WTC11 (cell line): ENCODE data around the gene RHOU. TPM values are rescaled to one million over a fixed set of nuclear protein-coding genes. Genes with fewer than 3 reads are reported as not detected.

Experiments
- ATAC-seq: fragments of 200-7000 bp; cut with Tn5 transposase; 2 replicates; pipeline ENCODE4 v1.10.0; 2021; ENCODE audit warnings: mild to moderate bottlenecking, moderate library complexity
- CTCF ChIA-PET: fragments of 300-600 bp; sonication (Branson Sonifier 250); formaldehyde crosslinking; loops from one replicate; lab custom pipeline; 2021; ENCODE audit warnings: antibody characterized with exemption; lab: Charles Lee
- POLR2A ChIA-PET: fragments of 350-600 bp; sonication (Branson Sonifier 250); formaldehyde crosslinking; loops from one replicate; lab custom pipeline; 2021; ENCODE audit warnings: antibody characterized with exemption; lab: Charles Lee
- DNase-seq: peaks from one replicate; pipeline ENCODE4 v3.0.0; 2021; ENCODE audit warnings: low spot score
- H3K27ac Mint-ChIP-seq: 2 replicates; pipeline ENCODE4 v1.8.0; 2021; ENCODE audit warnings: mixed read lengths
- H3K27me3 Mint-ChIP-seq: 2 replicates; pipeline ENCODE4 v1.8.0; 2021; ENCODE audit warnings: low read depth, mild to moderate bottlenecking, moderate library complexity, mixed read lengths
- H3K36me3 Mint-ChIP-seq: 2 replicates; pipeline ENCODE4 v1.8.0; 2021; ENCODE audit warnings: mixed read lengths
- H3K4me1 Mint-ChIP-seq: 2 replicates; pipeline ENCODE4 v1.8.0; 2022; ENCODE audit warnings: mixed read lengths
- H3K4me3 Mint-ChIP-seq: 2 replicates; pipeline ENCODE4 v1.8.0; 2021; ENCODE audit warnings: mild to moderate bottlenecking, moderate library complexity, mixed read lengths
- H3K9me3 Mint-ChIP-seq: 2 replicates; pipeline ENCODE4 v1.8.0; 2021; ENCODE audit warnings: mixed read lengths
- AFF4 ChIP-seq: sonication (generic); formaldehyde crosslinking; IDR thresholded peaks from 2 replicates; pipeline ENCODE4 v1.8.1; 2023; ENCODE audit warnings: mild to moderate bottlenecking, missing genetic modification reagents, borderline replicate concordance
- ATF6 ChIP-seq: sonication (generic); formaldehyde crosslinking; IDR thresholded peaks from 2 replicates; pipeline ENCODE4 v1.8.1; 2023; ENCODE audit warnings: mild to moderate bottlenecking, missing genetic modification reagents
- CTCF ChIP-seq: fragments of 200-600 bp; IDR thresholded peaks from 2 replicates; pipeline ENCODE4 v1.8.0; 2022; ENCODE audit warnings: antibody characterized with exemption
- EMX1 ChIP-seq: fragments of 250-450 bp; sonication (Bioruptor Pico); IDR thresholded peaks from 2 replicates; pipeline ENCODE4 v1.8.0; 2021; ENCODE audit warnings: mild to moderate bottlenecking
- ESRRA ChIP-seq: sonication (generic); formaldehyde crosslinking; IDR thresholded peaks from 2 replicates; pipeline ENCODE4 v1.8.1; 2022; ENCODE audit warnings: mild to moderate bottlenecking, missing genetic modification reagents, borderline replicate concordance
- GTF2I ChIP-seq: fragments of 250-450 bp; sonication (Bioruptor Pico); conservative IDR thresholded peaks from 2 replicates; pipeline ENCODE4 v1.4.0; 2021; ENCODE audit warnings: mild to moderate bottlenecking
- HMGA2 ChIP-seq: fragments of 250-450 bp; sonication (Bioruptor Pico); IDR thresholded peaks from 2 replicates; pipeline ENCODE4 v1.4.0; 2021; ENCODE audit warnings: mild to moderate bottlenecking, moderate library complexity
- MLX ChIP-seq: sonication (generic); formaldehyde crosslinking; IDR thresholded peaks from 2 replicates; pipeline ENCODE4 v1.8.1; 2023; ENCODE audit warnings: mild to moderate bottlenecking, missing genetic modification reagents, moderate library complexity
- MYBL2 ChIP-seq: sonication (generic); formaldehyde crosslinking; IDR thresholded peaks from 2 replicates; pipeline ENCODE4 v1.8.1; 2023; ENCODE audit warnings: mild to moderate bottlenecking, moderate library complexity, missing genetic modification reagents
- RELA ChIP-seq: sonication (generic); formaldehyde crosslinking; IDR thresholded peaks from 2 replicates; pipeline ENCODE4 v1.8.1; 2022; ENCODE audit warnings: missing genetic modification reagents, mild to moderate bottlenecking, borderline replicate concordance
- SMAD3 ChIP-seq: sonication (generic); formaldehyde crosslinking; IDR thresholded peaks from 2 replicates; pipeline ENCODE4 v1.8.0; 2022; ENCODE audit warnings: missing genetic modification reagents, mild to moderate bottlenecking, borderline replicate concordance
- SOX15 ChIP-seq: fragments of 250-450 bp; sonication (Bioruptor Pico); IDR thresholded peaks from 2 replicates; pipeline ENCODE4 v1.9.0; 2021; ENCODE audit warnings: mild to moderate bottlenecking
- TP53 ChIP-seq: sonication (generic); formaldehyde crosslinking; IDR thresholded peaks from 2 replicates; pipeline ENCODE4 v1.8.1; 2023; ENCODE audit warnings: mild to moderate bottlenecking, missing genetic modification reagents
- USF1 ChIP-seq: sonication (generic); formaldehyde crosslinking; IDR thresholded peaks from 2 replicates; pipeline ENCODE4 v1.8.0; 2022; ENCODE audit warnings: mild to moderate bottlenecking, missing genetic modification reagents
- ZBTB43 ChIP-seq: sonication (generic); formaldehyde crosslinking; IDR thresholded peaks from 2 replicates; pipeline ENCODE4 v1.8.1; 2023; ENCODE audit warnings: mild to moderate bottlenecking, missing genetic modification reagents
- ZNF219 ChIP-seq: sonication (generic); formaldehyde crosslinking; IDR thresholded peaks from 2 replicates; pipeline ENCODE4 v1.8.0; 2023; ENCODE audit warnings: missing genetic modification reagents, mild to moderate bottlenecking, borderline replicate concordance
- total RNA-seq: library from RNA; stranded (reverse); gene quantifications from 3 replicates; pipeline ENCODE4 v1.2.3, GENCODE V29; 2021

The RHOU gene
- total RNA-seq, 1 experiment from 2014 or later = 6.0 TPM

GRCh38 chr1:228698017-228698329 lies 37.3 kb upstream of the RHOU start (continued):
- no peak for TF ChIP-seq ATF6 (CRISPR knock-in tag)
- TF ChIP-seq USF1 = no peak
- TF ChIP-seq GTF2I (CRISPR knock-in tag) = no peak
- no peak for TF ChIP-seq MLX (CRISPR knock-in tag)
- no peak for TF ChIP-seq RELA
- no peak for TF ChIP-seq SMAD3 (CRISPR knock-in tag)
- TF ChIP-seq ESRRA (CRISPR knock-in tag) = no peak
- TF ChIP-seq SOX15 (CRISPR knock-in tag) = no peak
- TF ChIP-seq ZNF219 (CRISPR knock-in tag) = no peak
- TF ChIP-seq EMX1 (CRISPR knock-in tag) = no peak
- TF ChIP-seq HMGA2 (CRISPR knock-in tag) = no peak

- Mint-ChIP-seq H3K4me3 (no peak overlapping the region), H3K9me3 (no peaks in the 10 kb centered on the region; the same call in 1 of the 2 replicates), H3K27ac (no peak overlapping the region), H3K27me3 (no peaks in the 10 kb centered on the region), H3K4me1 (peaks cover 8% of the 10 kb centered on the region), H3K36me3 (no peaks in the 10 kb centered on the region)
- TF ChIP-seq CTCF (no peak), TP53 (no peak), ZBTB43 (CRISPR knock-in tag) (no peak), AFF4 (CRISPR knock-in tag) (no peak), MYBL2 (CRISPR knock-in tag) (no peak)
- DNase-seq (no peak), ATAC-seq (no peak)
- ChIA-PET CTCF (interaction anchor here (0.6 kb wide), 1 partner anchor 10 kb away, joined by 3 read pairs; no protein-coding TSS in a partner anchor), POLR2A (no interaction called here)
These were observed 32.8 kb upstream of the RHOU start for GRCh38 chr1:228702433-228702832.
